Mesothelial cell of epicardium (in vitro differentiated cells): Measurements from ENCODE around the gene RNF212. TPM values are rescaled to one million over a fixed set of nuclear protein-coding genes. Genes with fewer than 3 reads are reported as not detected.

Source experiments
- DNase-seq, 2 experiments: peaks; one replicate each; pipeline ENCODE4 v3.0.0; 2021; ENCODE audit warnings: low spot score in 2 of 2; ENCODE audit not compliant: unreplicated experiment in 2 of 2
- H3K27ac Mint-ChIP-seq: 2 replicates; pipeline ENCODE4 v1.8.0; 2021; ENCODE audit warnings: mixed read lengths
- H3K27me3 Mint-ChIP-seq: 2 replicates; pipeline ENCODE4 v1.8.0; 2021; ENCODE audit warnings: low read depth, mixed read lengths
- H3K36me3 Mint-ChIP-seq: 2 replicates; pipeline ENCODE4 v1.8.0; 2021; ENCODE audit warnings: mixed read lengths
- H3K4me1 Mint-ChIP-seq: 2 replicates; pipeline ENCODE4 v1.8.0; 2021; ENCODE audit warnings: mixed read lengths
- H3K4me3 Mint-ChIP-seq: 2 replicates; pipeline ENCODE4 v1.8.0; 2021; ENCODE audit warnings: mild to moderate bottlenecking, moderate library complexity, mixed read lengths
- H3K9me3 Mint-ChIP-seq: 2 replicates; pipeline ENCODE4 v1.8.0; 2021; ENCODE audit warnings: mixed read lengths
- CTCF ChIP-seq: fragments of 200-600 bp; sonication (generic); IDR thresholded peaks from one replicate; pipeline ENCODE4 v1.5.0; 2021; ENCODE audit warnings: antibody characterized with exemption; ENCODE audit not compliant: unreplicated experiment
- total RNA-seq: library from RNA; stranded (reverse); gene quantifications from 3 replicates; pipeline ENCODE4 v1.2.1, GENCODE V29; 2021

The RNF212 gene
- total RNA-seq, 1 donor from 2014 or later: 10.9 TPM

GRCh38 chr4:1087371-1087770, 26.0 kb downstream of the RNF212 start:
- Mint-ChIP-seq H3K4me1 (no peaks in the 10 kb centered on the region), H3K36me3 (no peaks in the 10 kb centered on the region), H3K4me3 (no peak overlapping the region), H3K9me3 (peaks cover 16% of the 10 kb centered on the region), H3K27ac (no peak overlapping the region), H3K27me3 (peaks cover 31% of the 10 kb centered on the region)
- no peak for TF ChIP-seq CTCF
- DNase-seq: no peak

- Mint-ChIP-seq H3K4me1 (no peaks in the 10 kb centered on the region), H3K27ac (no peak overlapping the region), H3K27me3 (peaks cover 42% of the 10 kb centered on the region), H3K9me3 (peaks cover 16% of the 10 kb centered on the region), H3K4me3 (no peak overlapping the region), H3K36me3 (no peaks in the 10 kb centered on the region)
- no peak for TF ChIP-seq CTCF
- no peak for DNase-seq
Observed at GRCh38 chr4:1086011-1086410, 27.4 kb downstream of the RNF212 start.

- Mint-ChIP-seq H3K9me3 (peaks cover 16% of the 10 kb centered on the region), H3K27me3 (peaks cover 48% of the 10 kb centered on the region), H3K36me3 (no peaks in the 10 kb centered on the region), H3K4me1 (no peaks in the 10 kb centered on the region), H3K27ac (no peak overlapping the region), H3K4me3 (no peak overlapping the region)
- DNase-seq: no peak
- no peak for TF ChIP-seq CTCF
Observed at GRCh38 chr4:1085404-1085799, 28.0 kb downstream of the RNF212 start.

GRCh38 chr4:1084796-1085403, 28.5 kb downstream of the RNF212 start:
- H3K4me1 Mint-ChIP-seq: no peaks in the 10 kb centered on the region
- H3K27me3 Mint-ChIP-seq: peaks cover 51% of the 10 kb centered on the region
- no peak for DNase-seq
- no peak overlapping the region for H3K27ac Mint-ChIP-seq
- H3K4me3 Mint-ChIP-seq: no peak overlapping the region
- no peak for TF ChIP-seq CTCF
- no peaks in the 10 kb centered on the region for H3K36me3 Mint-ChIP-seq
- H3K9me3 Mint-ChIP-seq: peaks cover 16% of the 10 kb centered on the region

- H3K4me3 Mint-ChIP-seq: no peak overlapping the region
- TF ChIP-seq CTCF: no peak
- H3K27ac Mint-ChIP-seq: no peak overlapping the region
- H3K36me3 Mint-ChIP-seq: no peaks in the 10 kb centered on the region
- H3K9me3 Mint-ChIP-seq: peaks cover 12% of the 10 kb centered on the region
- DNase-seq: no peak
- no peaks in the 10 kb centered on the region for H3K4me1 Mint-ChIP-seq
- peaks cover 57% of the 10 kb centered on the region for H3K27me3 Mint-ChIP-seq
Observed at GRCh38 chr4:1084394-1084793, 29.0 kb downstream of the RNF212 start.
